Neutrophil (primary cell): ENCODE results near the gene GBP6.

Experiments
- H3K27ac ChIP-seq: fragments of 200-600 bp; sonication (generic); 2 replicates; pipeline ENCODE4 v1.5.1; 2016; ENCODE audit warnings: mild to moderate bottlenecking, moderate library complexity
- H3K27me3 ChIP-seq: fragments of 200-600 bp; sonication (generic); 2 replicates; pipeline ENCODE4 v1.6.0; 2016; ENCODE audit warnings: mild to moderate bottlenecking
- H3K36me3 ChIP-seq: fragments of 200-600 bp; sonication (generic); 2 replicates; pipeline ENCODE4 v1.5.1; 2017
- H3K4me1 ChIP-seq, 2 experiments: fragments of 200-600 bp in 1 of 2; sonication (generic) in 1 of 2; 1 replicate in 1 of 2; 2 replicates in 1 of 2; pipeline versions ENCODE4 v1.5.1 to v1.6.1; 2013 to 2016; ENCODE audit warnings: low read depth in 1 of 2, low read length in 1 of 2, mild to moderate bottlenecking in 1 of 2, moderate library complexity in 1 of 2; ENCODE audit not compliant: control insufficient read depth in 1 of 2, insufficient read depth in 1 of 2
- H3K4me3 ChIP-seq, 2 experiments: fragments of 200-600 bp in 1 of 2; sonication (generic) in 1 of 2; 1 replicate in 1 of 2; 2 replicates in 1 of 2; pipeline ENCODE4 v1.5.1; 2013 to 2016; ENCODE audit warnings: low read depth in 1 of 2, low read length in 1 of 2, mild to moderate bottlenecking in 1 of 2, moderate library complexity in 1 of 2
- H3K9me3 ChIP-seq: fragments of 200-600 bp; sonication (generic); 2 replicates; pipeline ENCODE4 v1.5.1; 2016
- CTCF ChIP-seq: fragments of 200-600 bp; sonication (generic); IDR thresholded peaks from 2 replicates; pipeline ENCODE4 v1.5.1; 2016; ENCODE audit warnings: antibody characterized with exemption

Gene GBP6

DNA sequence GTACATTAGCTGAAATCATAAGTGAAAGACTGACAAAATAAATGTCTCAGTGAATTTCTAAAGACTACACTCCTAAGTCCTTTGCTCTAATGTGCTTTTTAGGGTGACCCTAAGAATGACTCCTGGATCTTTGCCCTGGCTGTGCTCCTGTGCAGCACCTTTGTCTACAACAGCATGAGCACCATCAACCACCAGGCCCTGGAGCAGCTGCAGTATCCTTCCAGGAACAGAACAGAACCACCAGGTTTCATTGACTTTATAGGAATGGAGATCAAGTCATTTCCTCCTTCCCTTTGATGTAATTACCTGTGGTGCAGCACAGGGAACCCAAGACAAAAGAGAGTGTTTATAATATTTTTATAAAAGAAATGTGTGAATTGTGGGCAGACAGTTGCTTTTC lies 14.1 kb downstream of the GBP6 start:
- TF ChIP-seq CTCF = no peak
- H3K36me3 ChIP-seq = no peaks in the 10 kb centered on the region
- no peaks in the 10 kb centered on the region for H3K27me3 ChIP-seq
- no peaks in the 10 kb centered on the region for H3K9me3 ChIP-seq
- no peak overlapping the region for H3K27ac ChIP-seq
- H3K4me1 ChIP-seq = no peaks in the 10 kb centered on the region
- H3K4me3 ChIP-seq = no peak overlapping the region

DNA sequence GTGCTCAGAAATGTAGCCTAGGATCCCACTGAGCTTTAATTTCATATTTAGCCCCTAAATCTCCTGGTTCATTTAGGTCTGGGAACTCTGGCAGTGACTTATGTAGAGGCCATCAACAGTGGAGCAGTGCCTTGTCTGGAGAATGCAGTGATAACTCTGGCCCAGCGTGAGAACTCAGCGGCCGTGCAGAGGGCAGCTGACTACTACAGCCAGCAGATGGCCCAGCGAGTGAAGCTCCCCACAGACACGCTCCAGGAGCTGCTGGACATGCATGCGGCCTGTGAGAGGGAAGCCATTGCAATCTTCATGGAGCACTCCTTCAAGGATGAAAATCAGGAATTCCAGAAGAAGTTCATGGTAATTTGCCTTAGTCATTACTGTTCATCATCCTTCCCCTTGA lies 17.8 kb downstream of the GBP6 start:
- Histone ChIP-seq H3K4me3 (no peak overlapping the region), H3K4me1 (no peaks in the 10 kb centered on the region), H3K36me3 (no peaks in the 10 kb centered on the region), H3K27me3 (no peaks in the 10 kb centered on the region), H3K9me3 (no peaks in the 10 kb centered on the region), H3K27ac (no peak overlapping the region)
- TF ChIP-seq CTCF = no peak

GRCh38 chr1:89382479-89382878 lies 18.6 kb downstream of the GBP6 start:
- TF ChIP-seq CTCF = no peak
- no peak overlapping the region for H3K27ac ChIP-seq
- no peaks in the 10 kb centered on the region for H3K9me3 ChIP-seq
- H3K27me3 ChIP-seq = no peaks in the 10 kb centered on the region
- H3K4me1 ChIP-seq = no peaks in the 10 kb centered on the region
- H3K4me3 ChIP-seq = no peak overlapping the region
- H3K36me3 ChIP-seq = no peaks in the 10 kb centered on the region

- no peaks in the 10 kb centered on the region for H3K27me3 ChIP-seq
- no peak for TF ChIP-seq CTCF
- H3K4me3 ChIP-seq = no peak overlapping the region
- H3K9me3 ChIP-seq = no peaks in the 10 kb centered on the region
- H3K27ac ChIP-seq = no peak overlapping the region
- no peaks in the 10 kb centered on the region for H3K36me3 ChIP-seq
- H3K4me1 ChIP-seq = no peaks in the 10 kb centered on the region
These were observed 19.3 kb downstream of the GBP6 start for GRCh38 chr1:89383185-89383584.

DNA sequence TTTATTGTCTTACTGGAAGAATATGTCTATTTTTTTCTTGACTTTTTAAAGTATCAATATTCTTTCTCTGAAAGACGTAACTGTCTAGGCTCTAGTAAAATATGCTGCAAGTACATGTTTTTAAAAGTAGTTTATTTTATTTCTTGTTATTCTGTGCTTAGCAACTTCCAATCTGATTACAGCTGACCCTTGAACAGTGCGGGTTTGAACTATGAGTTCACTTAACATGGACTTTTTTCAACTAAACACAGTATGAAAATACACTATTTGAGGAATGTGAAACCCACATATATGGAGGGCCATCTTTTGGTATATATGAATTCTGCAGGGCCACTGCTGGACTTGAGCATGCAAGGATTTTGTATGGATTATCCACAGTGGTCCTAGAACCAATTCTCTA lies 26.8 kb downstream of the GBP6 start:
- Histone ChIP-seq H3K27ac (no peak overlapping the region), H3K36me3 (no peaks in the 10 kb centered on the region), H3K4me3 (no peak overlapping the region), H3K27me3 (no peaks in the 10 kb centered on the region), H3K9me3 (no peaks in the 10 kb centered on the region), H3K4me1 (no peaks in the 10 kb centered on the region)
- no peak for TF ChIP-seq CTCF

DNA sequence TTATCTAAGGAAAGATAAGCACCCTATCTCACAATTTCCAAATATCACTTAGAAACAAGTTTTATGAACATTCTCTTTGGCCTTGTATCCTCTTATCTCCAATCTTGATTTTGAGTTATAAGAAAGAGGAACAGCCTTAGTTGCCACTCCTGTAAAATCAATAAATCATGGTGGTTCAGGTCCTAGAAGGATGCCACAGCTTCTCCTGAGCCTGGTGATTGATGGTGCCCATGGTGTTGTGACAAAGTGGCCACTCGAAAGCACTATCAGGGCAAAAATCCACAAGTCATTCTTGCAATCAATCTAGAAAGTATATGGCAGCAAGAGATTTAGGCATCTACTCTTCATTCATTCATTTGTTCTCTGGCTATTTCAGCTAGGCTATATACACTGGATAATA lies 27.8 kb downstream of the GBP6 start:
- no peak overlapping the region for H3K4me3 ChIP-seq
- H3K27ac ChIP-seq = no peak overlapping the region
- H3K4me1 ChIP-seq = no peaks in the 10 kb centered on the region
- no peaks in the 10 kb centered on the region for H3K27me3 ChIP-seq
- no peaks in the 10 kb centered on the region for H3K36me3 ChIP-seq
- no peak for TF ChIP-seq CTCF
- no peaks in the 10 kb centered on the region for H3K9me3 ChIP-seq
